Fibroblast of lung (primary cell): ENCODE results near the gene CIITA. TPM values are rescaled to one million over a fixed set of nuclear protein-coding genes. Genes with fewer than 3 reads are reported as not detected.

Experiments used
- DNase-seq, 2 donors: peaks; one replicate each; pipeline versions ENCODE4 v3.0.0 to v3.0.0-alpha.2; 2010; ENCODE audit warnings: low read depth in 2 of 2
- H2AFZ ChIP-seq: 2 replicates; pipeline ENCODE4 v1.5.1; 2012; ENCODE audit warnings: low read length, control low read depth, inconsistent platforms
- H3K27ac ChIP-seq: 2 replicates; pipeline ENCODE4 v1.5.1; 2011; ENCODE audit warnings: low read length, control low read depth; ENCODE audit not compliant: insufficient read depth
- H3K27me3 ChIP-seq: 2 replicates; pipeline ENCODE4 v1.5.1; 2011; ENCODE audit warnings: mild to moderate bottlenecking, low read length; ENCODE audit not compliant: control insufficient read depth, insufficient read depth
- H3K36me3 ChIP-seq: 2 replicates; pipeline ENCODE4 v1.5.1; 2011; ENCODE audit warnings: low read length; ENCODE audit not compliant: control insufficient read depth, insufficient read depth
- H3K4me1 ChIP-seq: 2 replicates; pipeline ENCODE4 v1.5.1; 2011; ENCODE audit warnings: low read length; ENCODE audit not compliant: control insufficient read depth, insufficient read depth; ENCODE audit errors: extremely low read depth
- H3K4me2 ChIP-seq: 2 replicates; pipeline ENCODE4 v1.5.1; 2011; ENCODE audit warnings: low read length, control low read depth; ENCODE audit not compliant: insufficient read depth; ENCODE audit errors: extremely low read depth
- H3K4me3 ChIP-seq, 4 experiments: fragments of 200-600 bp in 1 of 4; sonication (generic) in 1 of 4; replicated peaks in 1 of 4; 2 replicates each; pipeline ENCODE4 v1.5.1; 2011 to 2016; ENCODE audit warnings: low read length in 4 of 4, low read depth in 3 of 4, mild to moderate bottlenecking in 3 of 4, control low read depth in 2 of 4, inconsistent platforms in 1 of 4, mixed read lengths in 1 of 4; ENCODE audit not compliant: insufficient read depth in 1 of 4; ENCODE audit errors: control extremely low read depth in 1 of 4
- H3K79me2 ChIP-seq: 2 replicates; pipeline ENCODE4 v1.5.1; 2012; ENCODE audit warnings: mild to moderate bottlenecking, low read length, inconsistent platforms; ENCODE audit not compliant: control insufficient read depth, insufficient read depth
- H3K9ac ChIP-seq: 2 replicates; pipeline ENCODE4 v1.5.1; 2011; ENCODE audit warnings: mild to moderate bottlenecking, low read length, control low read depth; ENCODE audit not compliant: insufficient read depth
- H3K9me3 ChIP-seq: 2 replicates; pipeline ENCODE4 v1.5.1; 2012; ENCODE audit warnings: low read depth, low read length; ENCODE audit not compliant: control insufficient read depth, insufficient read depth
- H4K20me1 ChIP-seq: 2 replicates; pipeline ENCODE4 v1.5.1; 2011; ENCODE audit warnings: low read length; ENCODE audit not compliant: control insufficient read depth, insufficient read depth; ENCODE audit errors: extremely low read depth
- CTCF ChIP-seq, 2 donors: IDR thresholded peaks in 1 of 2; conservative IDR thresholded peaks in 1 of 2; 1 replicate in 1 of 2; 2 replicates in 1 of 2; pipeline ENCODE4 v1.5.1; 2011 to 2012; ENCODE audit warnings: low read length in 2 of 2, control low read depth in 1 of 2, inconsistent platforms in 1 of 2, low read depth in 1 of 2, mild to moderate bottlenecking in 1 of 2
- EZH2 ChIP-seq: IDR thresholded peaks from 2 replicates; pipeline ENCODE4 v1.5.1; 2012; ENCODE audit warnings: low read length, control low read depth, mild to moderate bottlenecking; ENCODE audit errors: missing control alignments
- polyA plus RNA-seq, 2 donors: library from polyadenylated mRNA; depleted of rRNA in 1 of 2; stranded (reverse) in 1 of 2; unstranded in 1 of 2; fragments of >200 nt; gene quantifications; 2 replicates each; pipeline ENCODE4 v1.2.1, GENCODE V29; 2011 to 2012; ENCODE audit warnings: missing spikeins in 1 of 2
- total RNA-seq: library from RNA; depleted of rRNA; stranded (reverse); fragments of >200 nt; gene quantifications from 2 replicates; pipeline ENCODE4 v1.2.1, GENCODE V29; 2014

Gene CIITA
- total and polyA plus RNA-seq, 2 donors (not counting 1 experiment from before 2014, with no cell fraction given), result 0.27 to 0.66 TPM

- Histone ChIP-seq H3K4me1 (peaks cover 6% of the 10 kb centered on the region), H4K20me1 (peaks cover 2% of the 10 kb centered on the region), H3K9ac (peak within 1 kb of the TSS; percentile 57), H3K4me2 (peak within 1 kb of the TSS; percentile 94), H3K27me3 (no peaks in the 10 kb centered on the region), H3K9me3 (no peaks in the 10 kb centered on the region), H3K27ac (peak within 1 kb of the TSS; percentile 46), H3K4me3 (peak within 1 kb of the TSS; percentile 66 to 94 (median 85)), H2AFZ (peak within 1 kb of the TSS; percentile 97), H3K36me3 (no peaks in the 10 kb centered on the region), H3K79me2 (peaks cover 42% of the 10 kb centered on the region)
- peak; percentile 84 to 86 for DNase-seq
- no peak for TF ChIP-seq CTCF (conservative IDR thresholded peaks at IDR 0.05 in 1 of 2, IDR thresholded peaks at IDR 0.05 in 1 of 2; ENCODE audit: low read depth in 1 of 2, low read length in 2 of 2)
- TF ChIP-seq EZH2, result no peak
These were observed 65.5 kb downstream of the CIITA start, which contains the start of gene DEXI for GRCh38 chr16:10942352-10943063. Gene DEXI (minus strand): TSS chr16:10942468. CDS start chr16:10942005, 463 bp downstream.

GRCh38 chr16:10943064-10943353 lies 66.0 kb downstream of the CIITA start:
- H3K36me3 ChIP-seq, result no peaks in the 10 kb centered on the region
- peaks cover 2% of the 10 kb centered on the region for H4K20me1 ChIP-seq
- H3K27ac ChIP-seq, result no peak overlapping the region
- peak overlapping the region; percentile 89 for H3K4me2 ChIP-seq
- no peak for DNase-seq
- no peaks in the 10 kb centered on the region for H3K27me3 ChIP-seq
- peaks cover 42% of the 10 kb centered on the region for H3K79me2 ChIP-seq
- H3K4me1 ChIP-seq, result peaks cover 6% of the 10 kb centered on the region
- no peak overlapping the region for H3K9ac ChIP-seq
- no peak overlapping the region for H2AFZ ChIP-seq
- TF ChIP-seq EZH2 (no peak), CTCF (conservative IDR thresholded peaks at IDR 0.05 in 1 of 2, IDR thresholded peaks at IDR 0.05 in 1 of 2; ENCODE audit: low read depth in 1 of 2, low read length in 2 of 2) (no peak)
- peak overlapping the region in 2 of 4 experiments; percentile 67 to 94 for H3K4me3 ChIP-seq
- H3K9me3 ChIP-seq, result no peaks in the 10 kb centered on the region

- no peak for TF ChIP-seq EZH2
- no peak for TF ChIP-seq CTCF (conservative IDR thresholded peaks at IDR 0.05 in 1 of 2, IDR thresholded peaks at IDR 0.05 in 1 of 2; ENCODE audit: low read depth in 1 of 2, low read length in 2 of 2)
- H4K20me1 ChIP-seq, result peaks cover 2% of the 10 kb centered on the region
These were observed 67.5 kb downstream of the CIITA start, which contains the start of gene CLEC16A for GRCh38 chr16:10944249-10945064. Gene CLEC16A (plus strand): TSS chr16:10944564. CDS start chr16:10944718, 154 bp downstream.

More at GRCh38 chr16:10944249-10945064, 67.5 kb downstream of the CIITA start, which contains the start of gene CLEC16A:
- peak; percentile 95 to 97 for DNase-seq
- Histone ChIP-seq H3K4me2 (peak within 1 kb of the TSS; percentile 90), H3K4me3 (peak within 1 kb of the TSS; percentile 66 to 88 (median 78)), H3K27ac (peak within 1 kb of the TSS; percentile 46), H3K9me3 (no peaks in the 10 kb centered on the region), H3K9ac (peak within 1 kb of the TSS; percentile 82), H2AFZ (peak within 1 kb of the TSS; percentile 63), H3K36me3 (no peaks in the 10 kb centered on the region), H3K79me2 (peaks cover 43% of the 10 kb centered on the region), H3K27me3 (no peaks in the 10 kb centered on the region), H3K4me1 (peaks cover 6% of the 10 kb centered on the region)
